Cardiac muscle cell (in vitro differentiated cells and primary cell): Measurements from ENCODE around the gene OPTC. TPM values are rescaled to one million over a fixed set of nuclear protein-coding genes. Genes with fewer than 3 reads are reported as not detected.

Experiments
- DNase-seq, 2 donors: peaks; one replicate each; pipeline versions ENCODE4 v3.0.0 to v3.0.0-alpha.2; 2010 to 2017; ENCODE audit warnings: low read depth in 1 of 2, low spot score in 1 of 2
- H3K27ac ChIP-seq: fragments of 200-600 bp; sonication (generic); 2 replicates; pipeline ENCODE4 v1.5.1; 2016
- H3K27me3 ChIP-seq: fragments of 200-600 bp; sonication (generic); 2 replicates; pipeline ENCODE4 v1.6.0; 2016; ENCODE audit warnings: control low read depth
- H3K36me3 ChIP-seq: fragments of 200-600 bp; sonication (generic); 2 replicates; pipeline ENCODE4 v1.5.1; 2016; ENCODE audit warnings: control low read depth
- H3K4me1 ChIP-seq: fragments of 200-600 bp; sonication (generic); 2 replicates; pipeline ENCODE4 v1.8.1; 2017; ENCODE audit warnings: low read depth, mild to moderate bottlenecking, mixed run types
- H3K4me3 ChIP-seq: fragments of 200-600 bp; sonication (generic); 2 replicates; pipeline ENCODE4 v1.5.1; 2016; ENCODE audit warnings: mild to moderate bottlenecking
- H3K9me3 ChIP-seq: fragments of 200-600 bp; sonication (generic); 2 replicates; pipeline ENCODE4 v1.5.1; 2017; ENCODE audit warnings: low read depth, mild to moderate bottlenecking, control low read depth
- CTCF ChIP-seq: IDR thresholded peaks from 2 replicates; pipeline ENCODE4 v1.5.1; 2012; ENCODE audit warnings: low read depth, mild to moderate bottlenecking, low read length
- polyA plus RNA-seq: library from polyadenylated mRNA; unstranded; fragments of >200 nt; fragmentation: Nextera tagmentation; extraction: Ambion mirVana; gene quantifications from 2 replicates; pipeline ENCODE4 v1.2.1, GENCODE V29; 2016
- total RNA-seq: library from RNA; depleted of rRNA; stranded (reverse); fragments of >200 nt; gene quantifications from 2 replicates; pipeline ENCODE4 v1.2.3, GENCODE V29; 2016

OPTC gene
- total and polyA plus RNA-seq, 2 experiments from 2014 or later, result not detected

- Histone ChIP-seq H3K27me3 (no peaks in the 10 kb centered on the region), H3K4me3 (no peak overlapping the region), H3K27ac (peak overlapping the region; percentile 85)
Measured at GRCh38 chr1:203555076-203555475, 61.1 kb downstream of the OPTC start.

GRCh38 chr1:203555511-203556046, 61.6 kb downstream of the OPTC start:
- DNase-seq, result no peak
- TF ChIP-seq CTCF, result no peak
- no peak overlapping the region for H3K4me3 ChIP-seq

More at GRCh38 chr1:203555076-203555475, 61.1 kb downstream of the OPTC start:
- H3K4me1 ChIP-seq, result peaks cover 60% of the 10 kb centered on the region
- no peaks in the 10 kb centered on the region for H3K36me3 ChIP-seq
- TF ChIP-seq CTCF, result no peak
- DNase-seq, result peak in 1 of 2 donors; percentile 27
- H3K9me3 ChIP-seq, result no peaks in the 10 kb centered on the region

GRCh38 chr1:203556047-203556851, 62.3 kb downstream of the OPTC start:
- peak; percentile 79 to 92 for DNase-seq
- Histone ChIP-seq H3K36me3 (no peaks in the 10 kb centered on the region), H3K4me3 (no peak overlapping the region), H3K27ac (peak overlapping the region; percentile 85), H3K27me3 (no peaks in the 10 kb centered on the region), H3K4me1 (peaks cover 60% of the 10 kb centered on the region), H3K9me3 (no peaks in the 10 kb centered on the region)
- no peak for TF ChIP-seq CTCF

More at GRCh38 chr1:203555511-203556046, 61.6 kb downstream of the OPTC start:
- Histone ChIP-seq H3K4me1 (peaks cover 60% of the 10 kb centered on the region), H3K27ac (peak overlapping the region; percentile 85), H3K36me3 (no peaks in the 10 kb centered on the region), H3K9me3 (no peaks in the 10 kb centered on the region), H3K27me3 (no peaks in the 10 kb centered on the region)

GRCh38 chr1:203557390-203557789, 63.4 kb downstream of the OPTC start:
- Histone ChIP-seq H3K4me1 (peaks cover 60% of the 10 kb centered on the region), H3K27me3 (no peaks in the 10 kb centered on the region), H3K4me3 (no peak overlapping the region), H3K36me3 (no peaks in the 10 kb centered on the region), H3K9me3 (no peaks in the 10 kb centered on the region), H3K27ac (peak overlapping the region; percentile 85)
- peak in 1 of 2 donors; percentile 79 for DNase-seq
- TF ChIP-seq CTCF, result no peak

GRCh38 chr1:203558064-203558760, 64.3 kb downstream of the OPTC start:
- Histone ChIP-seq H3K27ac (no peak overlapping the region), H3K4me1 (peaks cover 54% of the 10 kb centered on the region), H3K4me3 (no peak overlapping the region), H3K36me3 (no peaks in the 10 kb centered on the region), H3K27me3 (no peaks in the 10 kb centered on the region), H3K9me3 (no peaks in the 10 kb centered on the region)
- TF ChIP-seq CTCF, result no peak
- peak; percentile 19 to 94 for DNase-seq

Other genes with a start within 250 kb of the OPTC start
- 45.6 and 57.9 TPM in 2 replicates for gene BTG2, start 188.6 kb upstream of the OPTC start, total RNA-seq
- 64.2 and 66.0 TPM in 2 replicates for gene BTG2, start 188.6 kb upstream of the OPTC start, polyA plus RNA-seq
- 2.3 and 8.2 TPM in 2 replicates for gene FMOD, start 143.0 kb upstream of the OPTC start, total RNA-seq
- 3.1 and 7.6 TPM in 2 replicates for gene FMOD, start 143.0 kb upstream of the OPTC start, polyA plus RNA-seq
- gene PRELP, start 18.3 kb upstream of the OPTC start, total RNA-seq, result 0.25 TPM in 1 of 2 replicates, not detected in the other
- gene PRELP, start 18.3 kb upstream of the OPTC start, polyA plus RNA-seq, result 0.26 TPM in 1 of 2 replicates, not detected in the other
- 91.9 and 107 TPM in 2 replicates for gene ATP2B4, start 132.7 kb downstream of the OPTC start, total RNA-seq
- 64.5 and 67.5 TPM in 2 replicates for gene ATP2B4, start 132.7 kb downstream of the OPTC start, polyA plus RNA-seq